Stimulated activated CD4-positive, alpha-beta T cell treated with anti-CD3 and anti-CD28 coated beads, Interleukin-2, amount 100 ng/mL, for 48 hours (primary cell): Measurements from ENCODE around the gene RAPGEF4.
"Not testable (repeated sequence)": the region's sequence is repeated elsewhere in the genome, so short reads cannot be mapped to it uniquely, and the experiment has no call there.

Experiments used
- DNase-seq, 2 donors: peaks; one replicate each; pipeline ENCODE4 v3.0.0-alpha.2; 2020

Gene RAPGEF4

DNA sequence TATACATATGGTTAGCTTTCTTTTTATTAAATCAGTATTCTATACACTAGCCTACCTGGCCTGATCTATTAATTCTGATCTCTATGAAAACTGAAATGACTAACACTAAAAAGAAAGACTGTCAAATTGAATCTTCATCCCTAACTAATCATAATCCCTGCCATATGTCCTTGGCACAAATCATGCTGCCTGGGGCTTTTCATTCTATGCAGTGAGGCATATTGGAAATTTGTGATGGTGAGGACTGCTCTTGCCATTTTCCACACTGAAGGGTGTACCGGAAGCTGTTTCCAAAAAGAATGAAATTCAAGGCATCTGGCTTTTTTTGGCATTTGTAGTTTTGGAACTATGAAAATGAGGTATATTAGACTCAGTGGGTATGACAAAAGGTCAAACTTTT is 39.7 kb downstream of the RAPGEF4 start:
- no peak for DNase-seq

DNA sequence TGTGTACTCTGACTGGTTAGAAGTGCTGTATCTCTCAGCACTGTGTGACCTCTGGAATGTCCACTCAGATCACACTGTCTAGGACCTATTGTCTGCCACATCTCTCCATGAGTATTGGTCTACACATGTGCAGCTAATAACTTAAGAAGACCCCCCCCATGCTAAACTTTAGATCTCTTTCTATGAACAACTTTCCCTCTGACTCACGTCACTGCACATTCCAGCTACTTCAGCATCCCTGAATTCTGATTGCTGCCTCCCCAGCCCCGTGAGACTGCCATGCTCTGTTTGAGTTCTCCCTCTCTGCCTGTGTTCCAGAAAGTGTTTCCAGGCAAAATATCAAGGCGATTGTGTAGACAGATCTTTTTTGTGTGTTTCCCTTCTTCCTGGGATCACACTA is 41.8 kb downstream of the RAPGEF4 start:
- no peak for DNase-seq

DNA sequence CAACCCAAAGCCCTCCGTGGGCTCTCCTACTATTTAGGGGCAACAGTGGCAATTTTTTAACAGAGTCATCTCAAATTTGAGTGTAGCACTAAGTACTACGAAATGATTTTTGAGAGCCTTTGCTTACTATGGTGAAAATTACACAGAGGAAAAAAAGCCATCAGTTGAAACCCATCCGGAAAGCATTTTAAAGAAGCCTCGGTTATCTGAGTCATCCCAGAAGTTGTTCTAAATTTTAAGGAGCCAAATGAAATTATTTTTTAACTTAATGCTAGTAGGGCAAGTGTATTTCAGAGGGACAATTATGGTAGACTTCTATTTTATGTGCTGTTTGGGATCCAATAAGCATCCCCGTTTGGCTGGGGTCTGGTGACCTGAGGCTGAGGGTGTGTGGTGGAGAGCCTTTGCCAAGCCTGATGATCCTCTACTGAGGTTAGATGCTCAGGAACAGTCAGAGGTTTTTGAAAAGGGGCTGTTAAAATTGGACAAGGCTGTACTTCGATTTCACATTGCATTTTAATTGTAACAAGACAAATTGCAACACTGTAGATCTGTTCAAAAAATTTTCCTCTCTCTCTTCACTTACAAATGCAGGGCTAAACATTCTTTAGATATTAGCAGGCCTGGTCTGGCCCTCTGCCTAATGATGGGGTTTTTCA is 47.0 kb downstream of the RAPGEF4 start:
- no peak for DNase-seq

DNA sequence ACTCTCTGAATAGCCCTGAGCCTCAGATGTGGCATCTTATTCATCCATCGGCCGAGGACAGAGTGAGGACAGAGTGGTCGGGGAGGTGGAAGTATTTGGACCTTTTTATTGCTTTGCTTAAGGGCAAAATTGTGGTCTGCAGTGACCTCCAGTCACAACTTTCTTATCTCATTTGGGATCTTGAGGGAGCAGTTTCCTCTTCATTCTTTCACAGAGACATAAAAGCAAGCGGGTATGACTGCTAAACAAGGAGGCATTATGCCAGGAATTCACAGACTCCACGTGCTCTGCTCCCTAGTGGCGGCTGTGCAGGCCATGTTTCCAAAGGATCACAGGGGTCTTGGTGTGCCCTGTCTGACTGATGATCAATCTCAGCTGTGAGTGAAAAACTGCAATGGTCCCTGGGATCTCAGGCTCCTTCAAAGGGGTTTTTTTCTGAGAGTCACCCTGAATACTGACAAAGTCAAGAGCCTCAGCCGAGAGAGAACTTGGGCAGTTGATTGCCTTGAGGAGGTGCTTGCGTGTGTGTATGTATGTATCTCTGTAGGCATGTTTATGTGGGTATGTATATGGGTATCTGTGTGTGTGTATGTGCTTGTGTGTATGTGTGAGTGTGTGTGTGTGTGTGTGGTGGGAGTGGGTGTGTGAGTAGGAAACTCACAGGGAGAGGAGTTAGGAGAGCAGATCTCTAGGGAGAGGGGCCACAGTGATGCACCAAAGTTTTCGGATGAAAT is 47.7 kb downstream of the RAPGEF4 start:
- DNase-seq = no peak

DNA sequence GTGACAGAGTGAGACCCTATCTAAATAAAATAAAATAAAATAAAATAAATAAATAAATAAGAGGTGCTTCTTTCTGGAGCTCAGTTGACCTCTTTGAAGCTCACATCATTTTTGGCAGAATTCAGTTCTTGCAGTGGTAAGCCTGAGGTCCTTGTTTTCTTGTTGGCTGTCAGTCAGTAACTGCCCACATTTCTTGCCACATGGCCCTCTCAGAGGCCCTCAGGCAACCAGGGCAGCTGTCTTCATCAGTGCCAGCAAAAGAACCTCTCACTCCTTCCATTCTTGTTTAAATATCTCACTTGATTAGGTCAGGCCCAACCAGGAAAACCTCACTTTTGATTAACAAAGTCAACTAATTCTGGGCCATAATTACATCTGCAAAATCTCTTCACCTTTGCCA is 53.2 kb downstream of the RAPGEF4 start:
- DNase-seq = no peak

DNA sequence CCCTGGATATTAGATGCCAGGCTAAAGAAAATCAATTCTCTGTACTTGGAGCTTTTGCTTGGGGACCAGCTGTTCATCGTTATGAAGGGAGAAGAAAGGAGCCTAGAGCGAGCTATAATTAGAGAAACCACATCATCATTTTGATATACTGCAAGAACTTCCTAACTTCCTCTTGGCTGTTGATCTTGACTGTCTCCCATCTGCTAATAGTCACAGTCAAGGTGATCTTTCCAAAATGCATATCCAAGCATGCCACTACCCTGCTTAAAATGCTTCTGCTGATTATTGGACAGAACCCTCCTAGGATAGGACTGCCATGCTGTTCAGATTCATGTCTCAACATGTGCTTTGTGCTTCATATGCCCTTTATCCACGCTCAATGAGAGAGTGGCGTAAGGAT is 54.8 kb downstream of the RAPGEF4 start:
- no peak for DNase-seq

DNA sequence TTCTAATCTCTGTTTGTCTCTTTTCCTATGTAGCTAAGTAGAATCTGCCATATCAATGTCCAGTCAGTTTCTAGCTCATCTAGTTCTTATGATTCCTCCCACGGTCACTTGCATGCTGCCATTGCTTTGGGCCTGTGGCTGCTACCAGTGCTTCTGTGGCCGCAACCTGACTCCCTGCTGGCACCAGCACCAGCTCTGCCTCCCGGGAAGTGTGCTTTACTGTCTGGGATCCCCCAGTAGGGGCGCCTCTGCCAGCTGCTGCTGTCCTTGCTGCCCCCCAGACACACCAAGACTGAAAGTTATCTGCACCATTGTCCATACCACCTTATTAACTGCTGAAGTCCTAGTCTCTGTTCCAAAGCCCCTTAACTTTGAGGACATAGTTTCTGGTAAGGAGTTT is 56.3 kb downstream of the RAPGEF4 start:
- no peak for DNase-seq

DNA sequence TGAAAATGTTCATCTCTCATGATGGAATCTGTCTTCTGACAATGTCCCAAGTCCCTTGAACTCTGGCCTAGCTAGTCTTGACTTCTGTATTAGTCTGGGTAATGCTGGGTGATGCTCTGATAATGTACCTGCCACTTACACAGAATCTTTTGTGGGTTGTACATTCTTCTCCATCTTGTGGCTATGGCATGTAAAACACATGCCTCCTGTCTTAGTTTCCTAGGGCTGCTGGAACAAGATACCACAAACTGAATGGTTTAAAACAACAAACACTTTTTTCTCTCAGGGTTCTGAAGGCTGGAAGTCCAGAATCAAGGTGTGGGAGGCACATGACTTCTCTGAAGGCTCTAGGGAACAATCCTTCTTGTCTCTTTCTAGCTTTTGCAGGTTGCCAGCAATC is 57.1 kb downstream of the RAPGEF4 start:
- DNase-seq = no peak

DNA sequence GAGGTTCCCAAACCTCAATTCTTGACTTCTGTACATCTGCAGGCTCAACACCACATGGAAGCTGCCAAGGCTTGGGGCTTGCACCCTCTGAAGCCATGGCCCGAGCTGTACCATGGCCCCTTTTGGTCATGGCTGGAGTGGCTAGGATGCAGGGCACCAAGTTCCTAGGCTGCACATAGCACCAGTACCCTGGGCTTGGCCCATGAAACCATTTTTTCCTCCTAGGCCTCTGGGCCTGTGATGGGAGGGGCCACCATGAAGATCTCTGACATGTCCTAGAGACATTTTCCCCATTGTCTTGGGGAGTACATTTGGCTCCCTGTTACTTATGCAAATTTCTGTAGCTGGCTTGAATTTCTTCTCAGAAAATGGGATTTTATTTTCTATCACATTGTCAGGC is 67.7 kb downstream of the RAPGEF4 start:
- not testable (repeated sequence) for DNase-seq

DNA sequence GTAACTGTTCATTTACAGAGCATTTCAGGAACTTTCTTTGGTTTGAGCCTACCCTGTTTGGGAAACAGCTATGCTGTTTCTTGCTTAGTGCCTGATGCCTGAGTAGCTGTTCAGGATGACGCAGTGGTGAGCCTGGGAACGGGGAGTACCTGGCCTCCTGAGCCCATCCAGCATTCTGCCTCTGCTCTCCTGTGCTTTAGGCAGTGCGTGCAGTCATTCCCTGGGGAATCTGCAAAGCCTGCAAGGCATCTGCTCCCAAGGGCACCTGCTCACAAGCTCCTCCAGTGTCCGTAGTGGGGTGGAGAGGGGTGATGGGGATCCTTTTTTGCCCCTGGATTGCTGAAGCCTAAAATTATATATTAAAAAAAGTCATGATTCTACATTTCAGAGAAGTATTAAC is 68.8 kb downstream of the RAPGEF4 start:
- no peak for DNase-seq

DNA sequence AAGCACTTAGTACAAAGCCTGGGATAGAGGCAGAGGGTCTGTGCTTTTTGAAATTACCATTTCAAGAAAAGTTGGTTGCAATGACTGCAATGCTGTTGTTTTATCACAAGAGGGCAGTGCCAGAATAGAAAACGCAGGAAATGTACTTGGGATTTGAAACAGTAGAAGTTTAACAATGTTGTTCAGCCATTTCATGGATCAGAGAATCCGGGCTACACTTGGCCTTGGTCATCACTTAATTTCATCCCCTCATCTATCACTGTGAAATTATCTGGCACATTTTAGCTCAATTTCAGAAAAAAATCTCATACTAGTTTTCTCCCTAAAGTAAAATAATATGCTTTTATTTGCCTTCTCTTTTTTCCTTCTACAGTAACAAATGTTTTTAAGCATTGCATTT is 70.8 kb downstream of the RAPGEF4 start:
- no peak for DNase-seq

DNA sequence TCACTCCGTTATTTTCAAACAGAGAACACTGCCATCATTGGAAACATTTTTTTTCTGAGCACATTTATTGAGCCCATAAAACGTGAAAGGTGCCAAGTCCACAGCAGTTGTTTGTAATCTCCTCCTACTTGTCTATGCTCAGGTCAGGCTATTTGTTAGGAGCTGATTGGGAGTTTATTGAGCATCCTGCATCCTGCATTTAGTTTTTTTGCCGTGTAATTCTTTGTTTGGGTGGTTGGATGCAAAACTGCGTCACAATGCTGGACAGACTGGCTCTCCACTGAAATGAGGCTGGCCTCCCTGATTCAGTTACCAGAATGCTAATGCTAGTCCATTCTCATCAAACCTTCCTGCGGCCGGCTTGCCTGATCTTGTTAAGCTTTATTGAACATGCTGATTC is 71.4 kb downstream of the RAPGEF4 start:
- DNase-seq = no peak

DNA sequence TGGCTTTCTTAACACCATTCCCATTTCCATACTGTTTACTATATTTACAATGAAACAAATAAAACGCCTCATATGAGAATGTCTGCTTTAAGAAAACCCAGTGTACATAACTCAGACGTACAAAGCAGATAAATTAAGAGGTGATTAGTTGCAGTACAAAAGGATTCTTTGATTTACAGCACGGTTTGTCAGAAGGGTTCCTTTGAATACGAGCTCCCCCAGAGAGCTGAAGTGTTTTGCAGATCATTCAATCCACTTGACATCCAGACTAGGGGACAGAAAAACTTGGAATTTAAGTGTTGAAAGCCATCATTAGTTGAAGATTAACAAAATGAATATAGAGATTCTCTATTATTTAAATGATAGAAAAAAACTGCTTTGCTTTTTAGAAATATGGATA is 72.5 kb downstream of the RAPGEF4 start:
- DNase-seq = no peak

DNA sequence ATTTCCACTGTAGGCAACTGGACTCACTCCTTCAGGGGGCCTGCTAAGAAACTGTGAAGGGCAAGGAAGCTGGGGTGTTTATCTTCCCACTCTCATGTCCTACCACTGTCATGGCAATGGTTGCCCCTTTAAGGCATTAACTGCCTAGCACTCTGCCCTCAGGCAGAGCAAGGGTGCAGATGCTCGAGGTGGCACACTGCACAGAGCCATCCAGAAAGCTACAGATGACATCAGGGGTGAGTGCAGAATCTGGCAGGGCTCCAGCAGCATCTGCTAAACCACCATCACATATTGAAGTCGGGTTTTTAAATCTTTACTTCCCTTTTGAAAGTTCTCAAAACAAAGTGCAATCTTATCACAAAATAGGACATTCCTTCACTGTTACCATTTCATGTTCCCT is 75.4 kb downstream of the RAPGEF4 start:
- DNase-seq = no peak

DNA sequence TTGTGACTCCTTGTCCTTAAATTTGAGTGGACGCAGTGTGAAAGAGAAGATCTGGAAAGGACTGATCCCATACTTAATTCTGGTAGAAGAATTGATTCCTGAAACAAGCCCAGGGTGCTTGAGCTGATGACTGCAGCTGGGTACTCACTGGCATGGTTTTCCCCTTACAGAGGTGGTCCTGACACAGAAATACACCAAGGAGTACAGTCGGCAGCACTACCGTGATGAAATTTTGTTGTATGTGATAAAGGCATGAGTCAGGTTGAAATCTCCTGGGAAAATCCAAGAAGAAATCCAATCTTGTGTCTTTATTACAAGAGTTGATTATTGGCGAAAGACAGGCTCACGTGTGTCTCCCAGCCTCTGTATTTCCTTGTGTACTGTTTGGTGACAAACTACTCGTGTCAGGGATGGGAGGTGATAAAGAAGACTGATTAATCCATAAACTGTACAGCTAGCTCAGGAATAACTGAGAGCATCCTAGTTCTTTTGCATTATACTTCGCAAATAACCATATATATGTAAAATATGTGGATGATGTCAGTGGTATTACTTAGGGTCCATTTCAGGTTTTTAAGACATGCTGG is 76.6 kb downstream of the RAPGEF4 start:
- DNase-seq = no peak

DNA sequence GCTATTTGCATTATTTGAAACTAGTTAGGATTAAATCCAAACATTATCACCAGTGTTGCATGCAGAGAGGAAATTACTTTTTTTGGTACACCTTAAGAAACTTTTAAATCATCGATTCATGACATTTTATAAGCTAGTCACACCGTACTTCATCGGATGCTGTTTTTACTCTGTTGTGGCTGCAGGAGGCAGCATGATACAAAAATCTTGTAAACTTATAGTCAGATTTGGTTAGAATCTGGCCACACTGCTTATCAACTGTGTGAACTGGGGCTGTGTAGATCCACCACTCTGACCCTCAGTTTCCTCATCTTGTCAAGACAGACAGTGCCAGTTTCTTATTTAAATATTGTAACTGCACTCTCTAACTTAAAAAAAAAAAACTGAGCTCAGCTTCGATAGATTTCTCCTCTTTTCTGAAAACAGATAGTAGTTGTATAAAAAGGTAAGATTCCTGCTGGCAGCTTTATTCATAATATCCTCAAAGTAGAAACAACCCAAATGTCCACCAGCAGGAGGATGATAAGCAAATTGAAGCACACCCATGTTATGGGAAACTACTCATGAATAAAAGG is 77.8 kb downstream of the RAPGEF4 start:
- DNase-seq = no peak

DNA sequence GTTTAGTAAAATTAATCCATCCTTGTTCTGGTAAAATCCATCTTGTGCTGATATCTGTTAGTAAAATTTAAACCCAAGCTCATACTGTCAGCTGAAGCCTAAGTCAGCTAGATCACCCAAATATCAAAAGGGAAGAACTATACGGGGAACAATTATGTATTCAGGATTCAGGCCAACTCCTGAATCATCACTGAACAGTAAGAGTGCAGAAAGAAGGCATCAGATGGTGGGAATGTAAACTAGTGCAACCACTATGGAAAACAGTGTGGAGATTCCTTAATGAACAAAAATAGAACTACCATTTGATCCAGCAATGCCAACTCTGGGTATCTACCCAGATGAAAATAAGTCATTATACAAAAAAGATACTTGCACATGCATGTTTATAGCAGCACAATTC is 81.8 kb downstream of the RAPGEF4 start:
- DNase-seq = no peak

DNA sequence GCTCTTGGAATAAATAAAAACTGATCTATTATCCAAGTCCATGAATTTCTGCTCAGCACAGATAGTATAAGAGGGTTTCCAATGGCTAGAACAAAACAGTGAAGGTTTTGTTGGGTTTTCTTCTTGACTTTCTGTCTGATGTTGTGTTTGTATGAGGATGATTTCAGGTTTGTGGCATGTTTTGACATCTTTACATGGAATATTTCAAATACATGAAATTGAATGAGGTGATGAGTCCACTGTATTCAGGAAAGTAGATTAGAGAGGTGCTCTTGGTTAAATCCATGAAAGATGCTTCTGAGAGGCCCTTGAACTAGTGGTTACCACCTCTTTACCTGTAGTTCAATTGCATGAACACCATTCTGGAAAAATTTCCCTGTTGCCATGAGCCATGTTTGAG is 84.3 kb downstream of the RAPGEF4 start:
- no peak for DNase-seq

DNA sequence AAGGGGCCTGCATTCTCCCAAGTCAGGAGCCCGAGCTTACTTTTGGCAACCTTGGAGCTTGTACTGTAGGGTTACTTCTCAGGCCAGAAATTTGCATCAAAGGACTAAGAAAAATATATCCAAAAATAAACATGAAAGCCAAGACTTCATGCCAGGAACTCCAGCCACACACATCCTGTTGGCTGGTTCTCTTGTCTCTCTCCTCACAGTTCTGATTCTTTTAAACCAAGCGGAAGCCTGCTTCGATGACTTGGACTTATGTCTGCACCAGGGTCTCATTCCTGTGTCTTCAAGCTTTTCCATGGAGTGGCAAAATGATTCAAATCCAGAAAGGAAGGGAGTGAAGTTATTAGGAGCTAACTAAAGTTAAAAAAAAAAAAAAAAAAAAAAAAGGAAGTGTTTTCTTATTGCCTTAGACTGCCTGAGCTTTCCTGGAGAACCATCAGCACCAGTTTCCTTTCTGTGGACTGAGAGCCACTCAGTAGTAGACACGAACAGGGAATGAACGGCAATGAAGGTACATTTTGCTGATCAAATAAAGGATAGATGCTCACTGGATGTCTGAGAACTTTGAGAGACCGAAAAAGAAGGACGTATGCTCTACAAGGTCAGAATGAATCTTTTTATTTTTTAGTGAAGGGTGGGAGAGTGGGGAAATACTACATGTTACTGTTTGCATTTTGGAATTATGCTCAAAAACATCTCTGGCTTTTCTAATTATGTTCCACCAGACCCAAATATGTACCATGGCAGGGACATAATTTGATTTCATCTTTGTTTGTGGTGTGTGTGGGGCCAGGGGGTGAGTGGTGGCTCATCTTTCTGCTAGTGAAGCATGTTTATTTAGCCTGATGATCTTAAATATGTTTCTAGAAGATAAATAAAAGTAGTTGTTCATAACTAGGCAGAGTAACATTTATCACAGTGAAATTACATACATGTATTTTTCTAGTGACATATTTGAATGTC is 86.0 kb downstream of the RAPGEF4 start:
- no peak for DNase-seq

DNA sequence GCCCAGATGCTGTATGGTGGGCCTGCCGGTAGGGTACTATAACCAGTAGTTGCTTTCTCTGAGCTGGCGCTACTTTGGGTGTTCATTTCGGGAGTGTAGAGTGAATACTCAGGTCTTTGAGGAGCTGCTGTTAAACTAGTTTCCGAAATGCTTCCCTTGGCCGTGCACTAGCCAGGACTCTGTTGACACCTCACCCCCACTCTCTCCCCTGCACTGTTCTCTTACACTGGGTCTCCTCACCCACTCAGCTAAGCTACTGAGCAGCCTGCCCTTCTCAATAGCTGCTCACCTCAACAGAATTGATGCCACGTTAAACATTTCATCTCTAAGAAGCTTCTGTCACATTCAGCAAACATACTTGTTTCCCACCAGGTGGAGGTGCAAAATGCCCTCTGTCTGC is 86.9 kb downstream of the RAPGEF4 start:
- DNase-seq = no peak

DNA sequence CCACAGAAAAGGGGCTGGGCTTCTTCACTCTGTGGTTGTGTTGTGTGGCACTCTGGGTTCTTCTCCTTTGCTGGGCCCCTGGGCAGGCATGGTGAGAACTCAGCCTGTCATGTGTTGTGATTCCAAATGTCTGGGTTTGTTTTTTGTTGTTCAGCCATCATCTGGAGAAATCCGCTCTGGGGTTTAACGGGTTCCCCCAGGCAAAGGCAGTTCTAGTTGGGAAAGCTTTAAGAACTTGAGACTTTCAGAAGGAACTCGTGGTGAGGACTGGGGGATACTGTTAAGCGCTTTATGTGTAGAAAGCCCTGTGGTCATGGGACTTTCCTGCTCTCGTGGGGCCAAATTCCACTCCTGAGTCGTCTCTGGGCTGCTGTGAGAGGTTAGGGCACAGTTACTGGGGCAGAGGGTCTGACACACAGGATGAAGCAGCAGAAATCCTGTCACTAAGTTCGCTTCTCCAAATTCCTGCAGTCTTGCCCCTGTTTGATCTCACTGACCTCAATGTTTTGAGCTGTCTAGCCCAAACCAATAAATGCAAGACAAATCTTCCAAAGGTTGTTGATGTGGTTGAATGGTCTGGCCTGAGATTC is 87.7 kb downstream of the RAPGEF4 start:
- DNase-seq = no peak

DNA sequence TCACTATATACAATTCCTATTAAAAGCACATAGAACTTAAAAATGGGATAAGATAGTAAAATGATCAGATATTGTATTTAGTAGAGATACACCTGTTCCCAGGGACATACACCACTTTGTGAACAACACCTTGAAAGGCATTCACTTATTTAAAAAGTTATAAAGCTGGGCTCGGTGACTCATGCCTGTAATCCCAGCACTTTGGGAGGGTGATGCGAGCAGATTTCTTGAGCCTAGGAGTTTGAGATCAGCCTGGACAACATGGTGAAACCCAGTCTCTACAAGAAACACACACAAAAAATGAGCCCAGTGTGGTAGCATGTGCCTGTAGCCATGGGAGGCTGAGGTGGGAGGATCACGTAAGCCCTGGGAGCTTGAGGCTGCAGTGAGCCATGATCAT is 90.9 kb downstream of the RAPGEF4 start:
- DNase-seq = no peak

DNA sequence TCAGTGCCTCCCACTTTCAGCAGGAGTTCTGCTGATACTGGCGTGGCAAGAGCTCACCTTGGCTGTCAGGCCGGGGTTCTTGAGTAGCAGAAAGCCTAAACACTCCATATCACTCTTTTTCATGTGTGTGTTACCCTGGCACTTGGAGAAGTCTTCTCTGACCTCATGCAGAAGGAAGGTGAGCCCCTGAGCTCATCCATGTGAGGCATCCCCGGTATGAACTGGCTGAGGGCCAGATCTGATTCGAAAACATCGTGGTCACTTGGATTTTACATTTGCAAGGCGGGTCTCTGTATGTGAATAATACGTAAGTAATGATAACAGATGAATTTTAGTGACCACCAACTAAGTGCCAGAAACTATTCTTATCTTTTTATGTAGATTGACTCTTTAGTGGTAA is 93.6 kb downstream of the RAPGEF4 start:
- no peak for DNase-seq
